D341Med (cell line): ENCODE measurements around the gene PRSS1.

ENCODE experiments used
- DNase-seq: peaks from one replicate; pipeline ENCODE4 v3.0.0; 2012; ENCODE audit warnings: low spot score

The PRSS1 gene

DNA sequence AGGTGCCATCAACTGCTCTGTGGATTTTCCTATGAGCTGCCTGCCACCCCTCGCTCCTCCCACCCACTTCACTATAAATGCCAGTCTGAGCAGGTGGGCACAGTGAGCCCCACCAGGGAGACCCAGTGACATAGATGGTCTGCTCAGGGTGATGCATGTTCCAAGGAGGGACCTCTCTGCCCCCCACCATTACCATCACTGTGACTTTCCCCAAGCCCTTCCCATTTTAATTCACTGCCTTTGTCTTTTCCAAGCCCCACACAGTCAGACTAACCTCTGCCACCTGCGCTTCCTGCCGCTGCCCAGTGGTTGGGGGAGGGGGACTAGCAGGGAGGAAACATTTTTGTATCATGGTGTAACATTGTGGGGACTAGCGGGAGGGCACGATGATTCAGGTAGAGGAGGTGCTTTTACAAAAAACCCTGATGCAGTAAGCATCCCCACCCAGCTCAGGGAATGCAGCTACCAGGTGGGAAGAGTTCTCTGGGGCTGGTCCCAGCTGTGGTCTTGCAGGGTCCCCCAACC, 46.1 kb downstream of the PRSS1 start:
- DNase-seq = no peak

DNA sequence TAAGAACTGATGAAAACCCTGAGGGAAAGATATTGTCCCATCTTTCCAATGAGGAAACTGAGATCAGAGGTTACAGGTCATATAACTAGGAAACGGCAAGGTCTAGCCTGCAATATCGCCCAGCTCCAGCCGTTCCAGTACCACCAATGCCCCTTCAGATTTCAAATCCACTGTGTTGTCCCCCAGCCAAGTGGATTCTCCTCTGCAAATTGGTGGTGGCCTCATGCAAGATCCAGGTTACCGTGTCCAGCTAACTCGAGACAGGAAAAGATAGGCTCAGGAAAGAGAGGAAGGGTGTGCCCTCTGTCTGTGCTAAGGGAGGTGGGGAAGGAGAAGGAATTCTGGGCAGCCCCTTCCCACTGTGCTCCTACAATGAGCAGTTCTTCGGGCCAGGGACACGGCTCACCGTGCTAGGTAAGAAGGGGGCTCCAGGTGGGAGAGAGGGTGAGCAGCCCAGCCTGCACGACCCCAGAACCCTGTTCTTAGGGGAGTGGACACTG, 46.8 kb downstream of the PRSS1 start:
- DNase-seq = no peak

GRCh38 chr7:142796501-142797390, 47.5 kb downstream of the PRSS1 start:
- DNase-seq = peak; percentile 58

DNA sequence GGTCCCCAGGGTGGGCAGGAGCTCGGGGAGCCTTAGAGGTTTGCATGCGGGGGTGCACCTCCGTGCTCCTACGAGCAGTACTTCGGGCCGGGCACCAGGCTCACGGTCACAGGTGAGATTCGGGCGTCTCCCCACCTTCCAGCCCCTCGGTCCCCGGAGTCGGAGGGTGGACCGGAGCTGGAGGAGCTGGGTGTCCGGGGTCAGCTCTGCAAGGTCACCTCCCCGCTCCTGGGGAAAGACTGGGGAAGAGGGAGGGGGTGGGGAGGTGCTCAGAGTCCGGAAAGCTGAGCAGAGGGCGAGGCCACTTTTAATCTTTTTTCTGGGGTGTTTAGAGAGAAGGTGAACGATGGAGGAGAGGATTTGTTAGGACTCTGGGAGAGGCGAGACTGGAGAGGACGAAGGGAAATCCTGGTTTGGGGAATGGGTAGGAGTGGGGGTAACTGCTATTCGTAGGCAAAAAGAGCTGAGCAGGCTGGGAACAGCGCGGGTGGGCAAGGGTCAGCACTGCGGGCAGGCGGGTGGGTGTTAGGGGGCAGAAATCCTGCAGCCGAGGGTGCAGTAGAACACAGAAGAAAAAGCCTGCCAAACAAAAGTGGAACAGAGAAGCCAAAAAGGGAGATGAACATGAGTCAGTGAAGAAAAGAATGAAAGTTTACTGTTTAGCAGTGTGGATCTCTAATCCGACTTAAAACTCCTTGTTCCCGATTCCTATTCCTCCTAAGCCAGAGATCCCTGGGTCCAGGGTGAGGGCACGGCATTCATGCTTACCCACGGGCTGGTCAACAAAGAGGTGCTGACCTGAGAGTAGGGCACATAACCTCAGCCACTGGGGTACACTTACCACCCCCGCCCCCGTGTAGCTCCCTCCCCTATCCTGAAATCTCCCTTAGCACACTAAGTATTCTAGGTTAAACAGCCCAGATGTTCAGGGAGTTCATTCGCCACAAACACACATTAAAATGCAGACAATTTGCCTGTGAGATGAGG, 48.4 kb downstream of the PRSS1 start:
- DNase-seq = no peak

- no peak for DNase-seq
Measured at GRCh38 chr7:142798451-142799436, 49.5 kb downstream of the PRSS1 start.

DNA sequence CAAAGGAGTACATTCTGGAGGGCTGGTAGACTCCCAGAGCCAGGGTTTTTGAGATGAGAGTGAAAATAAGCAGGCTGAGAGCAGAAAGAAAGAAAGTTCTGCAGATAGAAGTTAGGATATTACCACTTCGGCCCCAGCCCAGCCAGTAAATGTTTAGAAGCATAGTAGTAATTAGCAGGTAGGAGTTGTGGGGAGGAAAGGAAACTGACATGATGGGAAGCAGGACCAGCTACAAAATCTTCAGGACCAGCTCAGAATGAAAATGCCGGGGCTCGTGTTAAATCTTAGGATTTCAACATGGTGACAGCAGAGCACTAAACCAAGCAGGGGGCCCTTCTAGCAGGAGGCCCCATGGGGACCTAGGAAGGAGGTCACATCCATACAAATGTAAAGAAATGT, 50.2 kb downstream of the PRSS1 start:
- no peak for DNase-seq

DNA sequence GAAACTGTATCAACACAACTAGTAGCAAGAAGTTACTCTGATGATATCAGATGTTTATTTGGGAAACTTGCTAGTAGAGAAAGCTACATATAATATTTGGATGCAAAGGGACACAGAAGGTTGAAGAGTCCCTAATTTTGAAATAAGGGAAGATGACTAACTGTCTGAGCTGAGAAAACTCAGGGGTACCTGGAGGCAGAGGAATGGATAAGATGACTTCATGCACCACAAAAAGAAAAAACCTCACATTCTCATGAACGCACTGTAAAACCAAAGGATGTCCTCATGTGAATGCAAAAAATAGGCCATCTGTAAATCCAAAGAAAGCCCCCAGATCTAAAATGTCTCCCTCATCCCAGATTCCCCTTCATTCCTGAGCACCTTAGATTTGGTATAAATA, 50.8 kb downstream of the PRSS1 start:
- DNase-seq = no peak

- no peak for DNase-seq
Measured at GRCh38 chr7:142800699-142801260, 51.5 kb downstream of the PRSS1 start.

GRCh38 chr7:142801601-142802295, 52.5 kb downstream of the PRSS1 start:
- DNase-seq = no peak

- DNase-seq = no peak
Measured at GRCh38 chr7:142802301-142802700, 53.0 kb downstream of the PRSS1 start.
